ENCODE results near the gene CROCC2. TPM values are rescaled to one million over a fixed set of nuclear protein-coding genes. Genes with fewer than 3 reads are reported as not detected.

The CROCC2 gene
- polyA plus RNA-seq, 1 donor = 0.10 TPM

- no peak for DNase-seq
Observed at GRCh38 chr2:240988146-240988545, 82.0 kb downstream of the CROCC2 start.

- no peak for DNase-seq
Observed at GRCh38 chr2:240988571-240989271, 82.6 kb downstream of the CROCC2 start.

GRCh38 chr2:240989451-240990265, 83.5 kb downstream of the CROCC2 start:
- DNase-seq = no peak

GRCh38 chr2:240990266-240990529, 84.1 kb downstream of the CROCC2 start:
- DNase-seq = no peak

- no peak for DNase-seq
Observed at GRCh38 chr2:240990726-240991377, 84.7 kb downstream of the CROCC2 start.

GRCh38 chr2:240991378-240992263, 85.5 kb downstream of the CROCC2 start:
- no peak for DNase-seq

GRCh38 chr2:240992572-240993291, 86.6 kb downstream of the CROCC2 start:
- no peak for DNase-seq

- no peak for DNase-seq
Observed at GRCh38 chr2:240993446-240994170, 87.5 kb downstream of the CROCC2 start.

- DNase-seq = no peak
Observed at GRCh38 chr2:240994171-240994896, 88.2 kb downstream of the CROCC2 start.

- DNase-seq = no peak
Observed at GRCh38 chr2:240995041-240996021, 89.2 kb downstream of the CROCC2 start.

GRCh38 chr2:240996161-240996833, 90.2 kb downstream of the CROCC2 start:
- DNase-seq = no peak

GRCh38 chr2:240996834-240997140, 90.7 kb downstream of the CROCC2 start:
- DNase-seq = no peak

GRCh38 chr2:240997141-240997855, 91.2 kb downstream of the CROCC2 start:
- no peak for DNase-seq

GRCh38 chr2:240997856-240998705, 91.9 kb downstream of the CROCC2 start, which contains the start of gene SNED1:
Gene SNED1 (plus strand): TSS chr2:240998618. CDS start chr2:240998838, 220 bp downstream.
- peak; percentile 83 for DNase-seq

GRCh38 chr2:240998706-240998994, 92.5 kb downstream of the CROCC2 start:
- no peak for DNase-seq

GRCh38 chr2:240998995-240999791, 93.1 kb downstream of the CROCC2 start:
- no peak for DNase-seq

All from left kidney (tissue), 2 donors.